SH-SY5Y (cell line): Measurements from ENCODE around the gene IGFN1.

ENCODE experiments used
- GATA2 ChIP-seq: IDR thresholded peaks from 2 replicates; pipeline ENCODE4 v1.6.1; 2011; ENCODE audit warnings: mild to moderate bottlenecking, low read depth, low read length
- GATA3 ChIP-seq: IDR thresholded peaks from 2 replicates; pipeline ENCODE4 v1.6.1; 2011; ENCODE audit warnings: low read depth, mild to moderate bottlenecking, low read length, moderate library complexity

DNA sequence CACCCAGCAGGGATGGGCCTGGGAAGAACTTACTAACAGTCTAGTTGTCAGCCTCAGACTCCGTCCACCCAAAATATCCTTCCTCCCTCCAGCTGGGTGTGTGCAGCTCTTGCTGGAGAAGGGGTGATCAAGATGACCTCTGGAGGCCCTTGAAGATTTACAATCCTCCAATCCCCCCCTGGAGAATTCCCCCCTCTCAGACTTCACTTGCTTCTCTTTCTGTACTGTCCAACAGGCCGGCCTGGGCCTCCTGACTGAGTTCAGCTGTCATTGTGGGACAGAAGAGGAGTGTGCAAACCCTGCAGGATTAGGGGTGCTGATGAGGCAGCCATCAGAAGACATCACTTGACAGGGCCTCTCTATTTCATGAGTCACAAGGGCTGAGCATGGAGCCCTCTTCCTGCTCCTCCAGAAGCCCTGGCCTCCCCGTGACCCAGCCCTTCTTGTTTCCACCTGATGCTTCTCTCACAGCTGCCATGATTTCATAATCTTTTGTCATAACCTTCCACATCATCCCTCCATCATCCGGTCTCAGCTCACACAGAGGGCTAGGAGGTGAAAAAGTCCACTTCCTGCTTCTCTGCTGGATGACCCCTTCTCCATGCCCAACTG, 17.5 kb upstream of the IGFN1 start:
- TF ChIP-seq GATA2 (no peak), GATA3 (no peak)
